Pancreas (tissue), 10 donors: Measurements from ENCODE around the gene DHX30. TPM values are rescaled to one million over a fixed set of nuclear protein-coding genes. Genes with fewer than 3 reads are reported as not detected.
A peak's percentile ranks its signal among the peaks of the same experiment; 100 is the strongest.
"Not testable (repeated sequence)": the region's sequence is repeated elsewhere in the genome, so short reads cannot be mapped to it uniquely, and the experiment has no call there.

Source experiments
- ATAC-seq, 4 donors: fragments of 200-7000 bp; cut with Tn5 transposase; one replicate each; pipeline versions ENCODE4 v1.8.0 to v1.9.1; 2020; ENCODE audit warnings: mild to moderate bottlenecking in 4 of 4, moderate library complexity in 4 of 4
- DNase-seq, 6 donors: peaks; one replicate each; pipeline ENCODE4 v3.0.0-alpha.2; 2020
- FAIRE-seq: peaks from 2 replicates; lab custom pipeline; 2012; peaks lifted over from hg19 to GRCh38; lab: Jason Lieb, UNC
- H3K27ac ChIP-seq, 4 donors: fragments of 200-600 bp; sonication (generic); 1 replicate in 3 of 4; 2 replicates in 1 of 4; pipeline versions ENCODE4 v1.5.0 to v1.8.0; 2020
- H3K27me3 ChIP-seq, 4 donors: fragments of 200-600 bp; one replicate each; pipeline ENCODE4 v1.8.0; 2021
- H3K36me3 ChIP-seq, 3 donors: fragments of 200-600 bp; sonication (generic) in 1 of 3; one replicate each; pipeline versions ENCODE4 v1.5.0 to v1.8.0; 2020 to 2021
- H3K4me1 ChIP-seq, 3 donors: fragments of 200-600 bp; one replicate each; pipeline ENCODE4 v1.8.0; 2021
- H3K4me3 ChIP-seq, 4 donors: fragments of 200-600 bp; sonication (generic) in 2 of 4; one replicate each; pipeline versions ENCODE4 v1.5.0 to v1.8.0; 2020 to 2021
- H3K9me3 ChIP-seq, 4 donors: fragments of 200-600 bp; one replicate each; pipeline ENCODE4 v1.8.0; 2021
- WGBS, 2 donors: extraction: QIAGEN DNeasy Blood & Tissue Kit; methylation state at CpG; one replicate each; pipeline ENCODE4 v1.1.7; 2013; 5-methylcytosine and 5-hydroxymethylcytosine counted together
- intact Hi-C, 3 donors: fragments of 100-400 bp; cut with DNase I; formaldehyde crosslinking; loops; one replicate each; pipeline versions ENCODE4 v1.11.1 to v1.14.2; 2022
- polyA plus RNA-seq, 2 donors: library from polyadenylated mRNA; stranded (reverse); fragments of 200-250 nt; gene quantifications; one replicate each; pipeline ENCODE4 v1.2.3, GENCODE V29; 2013
- total RNA-seq, 6 donors: library from RNA; stranded (reverse); fragmentation: NEBNext Ultra II Directional in 4 of 6; extraction: Animal tissue kit (Norgen Biotek cat#: 25700) in 4 of 6; gene quantifications; one replicate each; pipeline versions ENCODE4 v1.2.1 to v1.2.4, GENCODE V29; 2021 to 2023
- TF ChIP-seq, protein P1 (sequence below), 4 donors: fragments of 200-600 bp; sonication (generic) in 3 of 4; IDR thresholded peaks; one replicate each; pipeline versions ENCODE4 v1.5.0 to v1.8.0; 2021; ENCODE audit warnings: antibody characterized with exemption in 4 of 4
- donor health status: healthy with polysubstance abuse.
- donor health status: DM: no; HTN: no; CAD: no; lungs with moderate emphysema.
- donor health status: DM: no; HTN: no; CAD: no.
- donor health status: control.
- donor health status: control.
- donor health status: Bipolar disorder and iron deficiency.
- donor health status: DM: yes; HTN: yes; CAD: no.
- donor health status: DM: no; HTN: no; CAD: no.
- donor health status: DM: no; HTN: no; CAD: no.
- donor health status: DM: yes; HTN: yes; CAD: no.

Gene DHX30
- total and polyA plus RNA-seq, 8 donors = 19.7 to 53.8 (median 23.7) TPM

DNA sequence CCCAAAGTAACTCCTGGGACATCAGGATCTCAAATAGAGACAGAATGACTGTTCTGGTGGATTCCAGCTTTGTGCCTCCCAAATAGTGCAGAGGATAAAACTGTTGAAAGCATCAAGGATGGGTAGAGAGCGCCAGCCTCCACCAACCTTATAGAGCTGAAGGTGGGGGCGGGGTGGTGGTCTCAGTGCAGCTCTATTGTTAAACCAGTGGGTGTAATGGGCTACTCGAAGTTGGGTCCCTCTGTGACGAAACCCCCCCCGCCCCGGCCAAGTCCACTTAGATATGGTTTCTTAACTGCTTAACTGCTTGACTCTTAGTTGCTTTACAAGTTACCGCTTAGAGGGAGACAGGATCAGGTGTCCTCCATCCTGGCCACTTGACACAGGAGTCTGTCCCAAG, 22.7 kb downstream of the DHX30 start:
- no peak for ATAC-seq
- peaks cover 6 to 13% (median 9%) of the 10 kb centered on the region in 3 donors for H3K4me1 ChIP-seq
- H3K27me3 ChIP-seq = no peaks in the 10 kb centered on the region
- no peaks in the 10 kb centered on the region for H3K9me3 ChIP-seq
- FAIRE-seq = no peak
- TF ChIP-seq, protein P1, sequence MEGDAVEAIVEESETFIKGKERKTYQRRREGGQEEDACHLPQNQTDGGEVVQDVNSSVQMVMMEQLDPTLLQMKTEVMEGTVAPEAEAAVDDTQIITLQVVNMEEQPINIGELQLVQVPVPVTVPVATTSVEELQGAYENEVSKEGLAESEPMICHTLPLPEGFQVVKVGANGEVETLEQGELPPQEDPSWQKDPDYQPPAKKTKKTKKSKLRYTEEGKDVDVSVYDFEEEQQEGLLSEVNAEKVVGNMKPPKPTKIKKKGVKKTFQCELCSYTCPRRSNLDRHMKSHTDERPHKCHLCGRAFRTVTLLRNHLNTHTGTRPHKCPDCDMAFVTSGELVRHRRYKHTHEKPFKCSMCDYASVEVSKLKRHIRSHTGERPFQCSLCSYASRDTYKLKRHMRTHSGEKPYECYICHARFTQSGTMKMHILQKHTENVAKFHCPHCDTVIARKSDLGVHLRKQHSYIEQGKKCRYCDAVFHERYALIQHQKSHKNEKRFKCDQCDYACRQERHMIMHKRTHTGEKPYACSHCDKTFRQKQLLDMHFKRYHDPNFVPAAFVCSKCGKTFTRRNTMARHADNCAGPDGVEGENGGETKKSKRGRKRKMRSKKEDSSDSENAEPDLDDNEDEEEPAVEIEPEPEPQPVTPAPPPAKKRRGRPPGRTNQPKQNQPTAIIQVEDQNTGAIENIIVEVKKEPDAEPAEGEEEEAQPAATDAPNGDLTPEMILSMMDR (IDR thresholded peaks at IDR 0.05) = no peak
- peak overlapping the region; percentile 91 to 97 (median 94) for H3K4me3 ChIP-seq
- H3K27ac ChIP-seq = no peak overlapping the region
- WGBS, 2 donors = 12 to 14% methylated on average over 7 of the region's 7 CpGs
- peaks cover 8 to 18% (median 12%) of the 10 kb centered on the region in 3 donors for H3K36me3 ChIP-seq
- no peak for DNase-seq
- intact Hi-C loops = no loop called here

DNA sequence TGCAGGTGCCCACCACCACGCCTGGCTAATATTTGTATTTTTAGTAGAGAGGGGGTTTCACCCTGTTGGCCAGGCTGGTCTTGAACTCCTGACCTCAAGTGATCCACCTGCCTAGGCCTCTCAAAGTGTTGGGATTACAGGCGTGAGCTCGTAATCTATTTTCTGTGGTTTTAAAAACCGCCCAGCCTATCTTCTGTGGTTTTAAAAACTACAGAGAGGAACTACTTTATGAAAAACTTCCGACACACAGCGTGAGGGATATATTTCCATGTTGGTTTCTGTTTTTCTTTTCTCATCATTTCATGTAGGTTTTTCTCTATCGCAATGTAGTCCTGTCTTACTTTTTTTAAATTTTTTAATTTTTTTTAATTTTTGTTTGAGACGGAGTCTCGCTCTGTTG, 26.5 kb downstream of the DHX30 start:
- H3K4me3 ChIP-seq, intact Hi-C loops, FAIRE-seq, H3K9me3 ChIP-seq, H3K27me3 ChIP-seq, H3K27ac ChIP-seq, ATAC-seq, DNase-seq: not testable (repeated sequence)
- H3K36me3 ChIP-seq = peaks cover 8 to 33% (median 21%) of the 10 kb centered on the region in 3 donors
- 93 to 96% methylated on average over 9 of the region's 9 CpGs for WGBS, 2 donors
- peaks cover 6 to 13% (median 9%) of the 10 kb centered on the region in 3 donors for H3K4me1 ChIP-seq

DNA sequence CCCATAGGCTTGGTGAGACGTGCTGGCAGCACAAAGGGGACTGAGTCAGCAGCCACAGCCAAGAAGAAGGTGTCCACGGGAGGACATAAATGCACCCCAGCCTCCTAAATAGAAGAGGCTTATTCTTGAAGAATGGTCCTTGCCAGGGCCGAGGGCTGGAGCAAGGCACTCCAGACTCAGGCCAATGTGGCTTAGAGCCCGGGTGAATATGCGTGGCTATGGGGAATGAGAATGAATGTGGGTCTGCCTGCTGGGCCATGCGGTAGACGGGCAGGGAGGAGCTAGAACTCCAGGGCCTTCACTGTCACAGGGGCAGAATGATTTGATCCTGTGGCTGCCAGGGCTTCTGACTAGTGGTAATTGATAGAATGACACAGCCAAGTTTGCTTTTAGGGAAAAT, 34.0 kb downstream of the DHX30 start:
- intact Hi-C loops = no loop called here
- WGBS, 2 donors = 83 to 91% methylated on average over 7 of the region's 7 CpGs
- Histone ChIP-seq H3K27ac (no peak overlapping the region), H3K4me3 (no peak overlapping the region), H3K4me1 (no peaks in the 10 kb centered on the region), H3K36me3 (peaks cover 0 to 24% (median 18%) of the 10 kb centered on the region in 3 donors), H3K27me3 (no peaks in the 10 kb centered on the region), H3K9me3 (no peaks in the 10 kb centered on the region)
- ATAC-seq = no peak
- no peak for FAIRE-seq
- DNase-seq = no peak
- TF ChIP-seq, protein P1 (IDR thresholded peaks at IDR 0.05) = no peak

DNA sequence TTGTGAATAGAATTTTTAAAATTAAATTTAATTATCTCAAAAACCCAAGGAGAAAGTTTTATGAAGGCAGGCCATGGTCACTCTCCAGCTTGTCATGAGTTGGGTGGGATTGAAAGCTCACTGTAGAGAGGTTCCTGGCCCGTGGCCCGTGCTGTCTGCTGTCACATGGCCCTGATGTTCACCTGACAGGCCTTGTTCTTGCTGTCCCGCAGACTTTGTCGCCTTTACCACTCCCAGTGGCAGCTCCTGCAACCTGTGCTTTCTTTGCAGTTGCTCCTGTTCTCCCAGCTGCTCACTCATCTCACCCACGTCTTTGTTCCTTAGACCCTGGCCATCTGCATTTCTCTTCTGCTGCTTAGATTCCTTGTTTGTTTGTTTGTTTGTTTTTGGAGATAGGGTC, 35.6 kb downstream of the DHX30 start:
- H3K36me3 ChIP-seq = peaks cover 3 to 32% (median 9%) of the 10 kb centered on the region in 3 donors
- intact Hi-C loops = no loop called here
- no peak for ATAC-seq
- WGBS, 2 donors = 88 to 89% methylated on average over 5 of the region's 5 CpGs
- no peaks in the 10 kb centered on the region for H3K27me3 ChIP-seq
- no peaks in the 10 kb centered on the region for H3K4me1 ChIP-seq
- no peak overlapping the region for H3K4me3 ChIP-seq
- no peak for FAIRE-seq
- DNase-seq = no peak
- TF ChIP-seq, protein P1 (IDR thresholded peaks at IDR 0.05) = no peak
- no peak overlapping the region for H3K27ac ChIP-seq
- no peaks in the 10 kb centered on the region for H3K9me3 ChIP-seq

DNA sequence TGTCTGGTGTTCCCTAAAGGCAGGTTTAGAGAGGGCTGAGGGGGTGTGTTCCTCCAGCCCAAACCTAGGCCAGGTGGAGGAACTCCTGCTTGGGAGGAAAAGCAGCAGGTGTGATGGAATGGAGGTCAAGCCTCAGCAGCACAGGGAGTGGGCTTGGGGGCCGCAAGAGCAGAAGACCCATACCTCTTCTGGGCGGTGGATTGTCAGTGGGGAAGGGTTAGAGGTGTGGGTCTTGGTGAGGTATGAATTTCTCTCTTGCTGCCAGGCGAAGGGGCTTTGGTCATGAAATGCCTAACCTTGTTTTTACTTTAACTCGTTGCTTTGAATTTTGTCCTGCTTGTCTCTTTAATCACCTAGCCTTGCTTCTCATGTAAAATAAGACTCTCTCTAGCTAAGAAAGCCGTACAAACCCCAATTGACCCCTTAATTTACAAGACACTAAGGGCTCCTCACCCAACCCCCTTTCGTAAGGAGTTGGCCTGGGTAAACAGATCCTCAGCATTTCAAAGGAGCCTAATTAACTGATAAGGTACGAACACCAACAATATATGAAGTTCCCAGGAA, 38.9 kb downstream of the DHX30 start:
- H3K27me3 ChIP-seq = no peaks in the 10 kb centered on the region
- no peak overlapping the region for H3K27ac ChIP-seq
- TF ChIP-seq, protein P1 (IDR thresholded peaks at IDR 0.05) = no peak
- no peak for FAIRE-seq
- H3K4me3 ChIP-seq = no peak overlapping the region
- DNase-seq = no peak
- intact Hi-C loops = loop anchor here in 2 of 3 donors (5.0 to 10.0 kb wide), 3 partner anchors 153 to 313 kb away; no protein-coding TSS in a partner anchor
- peaks cover 6 to 59% (median 16%) of the 10 kb centered on the region in 3 donors for H3K36me3 ChIP-seq
- no peaks in the 10 kb centered on the region for H3K4me1 ChIP-seq
- H3K9me3 ChIP-seq = no peaks in the 10 kb centered on the region
- 85 to 88% methylated on average over 7 of the region's 7 CpGs for WGBS, 2 donors
- ATAC-seq = no peak
